K562 (cell line): Measurements from ENCODE around the gene ATOSA. TPM values are rescaled to one million over a fixed set of nuclear protein-coding genes. Genes with fewer than 3 reads are reported as not detected.

Experiments
- ATAC-seq: fragments of 200-7000 bp; cut with Tn5 transposase; 3 replicates; pipeline ENCODE4 v1.9.1; 2020; ENCODE audit warnings: moderate library complexity
- BruUV-seq: library from RNA; stranded (reverse); fragments of 400-500 nt; replicated peaks from 2 replicates; lab custom pipeline; 2021; lab: Mats Ljungman, UMichigan
- CTCF ChIA-PET: fragments of 300-600 bp; formaldehyde crosslinking; extraction: SDS; loops from one replicate; lab custom pipeline; 2021; ENCODE audit warnings: low intra/inter-chr PET ratio; lab: Yijun Ruan, JAX
- POLR2A ChIA-PET: fragments of 300-600, 350-650 bp; sonication (Branson Sonifier 250); formaldehyde crosslinking; extraction: SDS; loops from one replicate; lab custom pipeline; 2021; ENCODE audit warnings: antibody characterized with exemption, inconsistent platforms; lab: Yijun Ruan, JAX
- DNase-seq, 4 experiments: peaks; one replicate each; pipeline versions ENCODE4 v3.0.0 to v3.0.0-alpha.2; 2011 to 2018; ENCODE audit warnings: low spot score in 3 of 4, mixed read lengths in 3 of 4; ENCODE audit errors: extremely low read depth in 1 of 4
- FAIRE-seq: peaks from 2 replicates; lab custom pipeline; 2011; peaks lifted over from hg19 to GRCh38; lab: Jason Lieb, UNC
- H2AFZ ChIP-seq: 2 replicates; pipeline ENCODE4 v1.6.0; 2011; ENCODE audit warnings: low read depth, low read length, control low read depth, inconsistent platforms
- H3K27ac ChIP-seq: fragments of 200-600 bp; 3 replicates; pipeline ENCODE4 v1.8.0; 2011; ENCODE audit warnings: low read depth, mild to moderate bottlenecking, control low read depth, inconsistent platforms, low read length, moderate library complexity, mixed read lengths; ENCODE audit errors: extremely low read depth
- H3K27me3 ChIP-seq, 2 experiments: fragments of 300-600 bp in 1 of 2; 2 replicates in 1 of 2; 3 replicates in 1 of 2; pipeline versions ENCODE4 v1.6.0 to v1.8.0; 2011; ENCODE audit warnings: inconsistent platforms in 2 of 2, low read length in 2 of 2, mild to moderate bottlenecking in 1 of 2, mixed read lengths in 1 of 2, moderate library complexity in 1 of 2; ENCODE audit not compliant: control insufficient read depth in 2 of 2, insufficient read depth in 2 of 2
- H3K36me3 ChIP-seq: fragments of 300-600 bp; 3 replicates; pipeline ENCODE4 v1.8.0; 2011; ENCODE audit warnings: mild to moderate bottlenecking, low read length, inconsistent platforms; ENCODE audit not compliant: control insufficient read depth, insufficient read depth
- H3K4me1 ChIP-seq, 2 experiments: fragments of 200-600 bp in 1 of 2; replicated peaks in 1 of 2; 2 replicates in 1 of 2; 3 replicates in 1 of 2; pipeline versions ENCODE4 v1.5.1 to v1.8.0; 2011; ENCODE audit warnings: inconsistent platforms in 2 of 2, low read length in 2 of 2, mild to moderate bottlenecking in 1 of 2, mixed read lengths in 1 of 2, moderate library complexity in 1 of 2; ENCODE audit not compliant: control insufficient read depth in 2 of 2, insufficient read depth in 2 of 2
- H3K4me2 ChIP-seq: 2 replicates; pipeline ENCODE4 v1.6.1; 2011; ENCODE audit warnings: low read length, control low read depth, inconsistent platforms, mixed read lengths; ENCODE audit not compliant: insufficient read depth
- H3K4me3 ChIP-seq: fragments of 200-600 bp; sonication (generic), shearing (Covaris generic); 2 replicates; pipeline ENCODE4 v1.5.1; 2016; ENCODE audit warnings: control low read depth, inconsistent platforms
- H3K79me2 ChIP-seq: fragments of 200-600 bp; 3 replicates; pipeline ENCODE4 v1.8.0; 2011; ENCODE audit warnings: low read length, inconsistent platforms; ENCODE audit not compliant: control insufficient read depth, insufficient read depth
- H3K9ac ChIP-seq, 2 experiments: 2 replicates each; pipeline versions ENCODE4 v1.6.0 to v1.6.1; 2011; ENCODE audit warnings: low read depth in 2 of 2, low read length in 2 of 2, control low read depth in 1 of 2, inconsistent platforms in 1 of 2, mild to moderate bottlenecking in 1 of 2, mixed read lengths in 1 of 2; ENCODE audit not compliant: insufficient read depth in 1 of 2
- H3K9me1 ChIP-seq: one replicate; pipeline ENCODE4 v1.6.0; 2011; ENCODE audit warnings: inconsistent platforms, mild to moderate bottlenecking, low read length, moderate library complexity; ENCODE audit not compliant: control insufficient read depth, insufficient read depth
- H3K9me3 ChIP-seq: replicated peaks from 2 replicates; pipeline ENCODE4 v1.5.1; 2011; ENCODE audit warnings: low read depth, low read length, inconsistent platforms; ENCODE audit not compliant: control insufficient read depth, insufficient read depth
- H4K20me1 ChIP-seq: replicated peaks from 2 replicates; pipeline ENCODE4 v1.6.1; 2011; ENCODE audit warnings: low read length, inconsistent platforms, mixed read lengths; ENCODE audit not compliant: control insufficient read depth, insufficient read depth
- ARID3B ChIP-seq: fragments of 250-450 bp; sonication (Bioruptor Pico); IDR thresholded peaks from 2 replicates; pipeline ENCODE4 v1.4.0; 2020; ENCODE audit warnings: borderline replicate concordance
- ATF2 ChIP-seq: sonication (generic); formaldehyde crosslinking; IDR thresholded peaks from 2 replicates; pipeline ENCODE4 v1.8.1; 2022; ENCODE audit warnings: missing genetic modification reagents
- BRCA1 ChIP-seq, 2 experiments: fragments of 450-650 bp in 1 of 2; sonication (generic) in 1 of 2; formaldehyde crosslinking in 1 of 2; IDR thresholded peaks; 2 replicates each; pipeline versions ENCODE4 v1.5.0 to v1.6.1; 2017 to 2020; ENCODE audit warnings: mild to moderate bottlenecking in 1 of 2, missing genetic modification reagents in 1 of 2
- FOXP4 ChIP-seq: sonication (generic); formaldehyde crosslinking; IDR thresholded peaks from 2 replicates; pipeline ENCODE4 v1.8.0; 2022; ENCODE audit warnings: mild to moderate bottlenecking, missing genetic modification reagents, borderline replicate concordance
- IFI16 ChIP-seq: fragments of 250-450 bp; sonication (Bioruptor Pico); IDR thresholded peaks from 2 replicates; pipeline ENCODE4 v2.1.2; 2022; ENCODE audit warnings: mild to moderate bottlenecking, inconsistent platforms
- XRCC5 ChIP-seq: fragments of 200-400 bp; formaldehyde crosslinking; IDR thresholded peaks from 2 replicates; pipeline ENCODE4 v1.6.1; 2017; ENCODE audit warnings: low read depth, mild to moderate bottlenecking, low read length
- WGBS: fragments of 100-300 bp; shearing (Covaris generic); methylation state at CpG from one replicate; pipeline ENCODE4 v1.1.6; 2016; ENCODE audit warnings: low coverage, mixed read lengths; ENCODE audit not compliant: insufficient coverage; ENCODE audit errors: missing lambda C conversion rate; 5-methylcytosine and 5-hydroxymethylcytosine counted together
- in situ Hi-C: fragments of 300-500 bp; cut with MboI; formaldehyde crosslinking; loops from 4 replicates; pipeline ENCODE4 v1.15.0; 2018; ENCODE audit warnings: inconsistent platforms, mixed read lengths
- intact Hi-C: fragments of 100-400 bp; cut with micrococcal nuclease; formaldehyde crosslinking; loops from 2 replicates; pipeline ENCODE4 v1.14.2; 2022
- polyA plus RNA-seq, 8 experiments: library from polyadenylated mRNA; depleted of rRNA in 4 of 8; stranded (reverse) in 5 of 8; unstranded in 3 of 8; fragments of >200 nt; fragmentation: Nextera tagmentation in 2 of 8; fragmentation: Illumina TruSeq in 1 of 8; extraction: Ambion mirVana in 2 of 8; extraction: Trizol in 1 of 8; gene quantifications; 2 replicates each; pipeline versions ENCODE4 v1.2.1 to v1.2.3, GENCODE V29; 2011 to 2014; ENCODE audit warnings: inconsistent platforms in 1 of 8, missing spikeins in 1 of 8
- total RNA-seq, 7 experiments: library from RNA; depleted of rRNA in 6 of 7; stranded (reverse); fragments of >200 nt in 6 of 7; fragmentation: Illumina TruSeq in 2 of 7; extraction: Trizol in 2 of 7; gene quantifications; 2 replicates each; pipeline versions ENCODE4 v1.2.1 to v1.2.3, GENCODE V29; 2011 to 2021; ENCODE audit warnings: low replicate concordance in 1 of 7

ATOSA gene
- total and polyA plus RNA-seq, 9 of the 15 experiments (the other 6 are each of a cell fraction or from before 2014, with no cell fraction given) = 2.0 to 6.1 (median 3.9) TPM

GRCh38 chr15:52663536-52664294, 15.5 kb downstream of the ATOSA start (continued):
- TF ChIP-seq FOXP4 (CRISPR knock-in tag) (no peak), IFI16 (CRISPR knock-in tag) (no peak), BRCA1 (IDR thresholded peaks at IDR 0.05) (no peak), BRCA1 (CRISPR knock-in tag; IDR thresholded peaks at IDR 0.05) (no peak), XRCC5 (no peak), ATF2 (CRISPR knock-in tag) (no peak)
- TF ChIP-seq, all 486 proteins: peak for 0

- WGBS = 0% methylated on average over 1 of the region's 1 CpG
- no TSS peak for BruUV-seq
- ChIA-PET CTCF (no interaction called here), POLR2A (interaction anchor here (1.6 kb wide), 1 partner anchor 10 kb away, joined by 8 read pairs; no protein-coding TSS in a partner anchor)
- Histone ChIP-seq H3K9ac (no peak overlapping the region), H3K79me2 (no peaks in the 10 kb centered on the region), H2AFZ (no peak overlapping the region), H3K9me3 (no peaks in the 10 kb centered on the region), H3K4me2 (no peak overlapping the region), H3K27me3 (no peaks in the 10 kb centered on the region), H3K4me3 (no peak overlapping the region), H3K9me1 (no peaks in the 10 kb centered on the region), H3K36me3 (0 out of 3 replicates have a peak, but pooled peaks cover 2% of the 10 kb centered on the region), H3K27ac (no peak overlapping the region), H4K20me1 (no peaks in the 10 kb centered on the region), H3K4me1 (no peaks in the 10 kb centered on the region)
- no peak for ATAC-seq
- intact Hi-C loops (no loop called here), in situ Hi-C loops (no loop called here)
- no peak for DNase-seq
- FAIRE-seq = no peak
- TF ChIP-seq ARID3B (CRISPR knock-in tag) = no peak
These were observed 17.3 kb downstream of the ATOSA start for GRCh38 chr15:52661909-52662308.
